ENCODE measurements around the gene BAHD1. TPM values are rescaled to one million over a fixed set of nuclear protein-coding genes. Genes with fewer than 3 reads are reported as not detected.

BAHD1 gene
- total RNA-seq, 2 donors from 2014 or later: 14.5 to 14.8 TPM

DNA sequence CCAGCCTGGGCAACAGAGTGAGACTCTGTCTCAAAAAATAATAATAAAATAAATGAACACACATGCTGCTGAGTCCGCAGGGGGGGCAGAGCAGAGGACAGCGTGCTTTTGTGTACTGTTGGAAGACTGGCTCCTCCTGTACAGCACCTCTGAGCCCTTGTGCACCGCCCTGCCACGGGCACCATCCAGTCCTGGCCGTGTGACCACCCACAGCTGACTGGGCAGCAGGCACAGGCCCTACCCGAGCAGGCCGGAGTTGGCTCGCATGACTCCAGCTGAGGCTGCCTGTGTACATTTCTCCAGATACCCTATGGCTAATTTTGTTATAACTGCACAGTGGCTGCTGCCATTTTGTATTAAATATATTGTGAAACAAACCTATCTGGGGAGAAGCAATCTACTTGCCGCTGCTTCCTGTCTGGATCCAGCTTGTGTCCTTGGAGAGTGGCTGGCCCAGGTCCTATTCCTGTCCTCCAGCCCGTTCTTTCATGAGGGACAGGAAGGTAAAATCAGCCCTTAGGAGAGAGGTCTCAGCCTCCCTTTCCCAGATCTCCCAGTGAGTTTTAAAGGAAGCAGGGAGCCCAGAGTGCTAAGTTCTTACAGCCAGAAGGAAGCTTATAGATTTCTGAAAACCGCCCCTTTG, 20.6 kb upstream of the BAHD1 start:
- intact Hi-C loops (cut with DNase I): loop anchor here (2.0 to 10.0 kb wide), 6 partner anchors 51 to 205 kb away; partner anchors contain the start of genes ANKRD63 (in 1 of the 2), CCDC9B (in 1 of the 2) and INAFM2 (in 1 of the 2)
- DNase-seq (no peak), ATAC-seq (peak; percentile 35 to 53)

DNA sequence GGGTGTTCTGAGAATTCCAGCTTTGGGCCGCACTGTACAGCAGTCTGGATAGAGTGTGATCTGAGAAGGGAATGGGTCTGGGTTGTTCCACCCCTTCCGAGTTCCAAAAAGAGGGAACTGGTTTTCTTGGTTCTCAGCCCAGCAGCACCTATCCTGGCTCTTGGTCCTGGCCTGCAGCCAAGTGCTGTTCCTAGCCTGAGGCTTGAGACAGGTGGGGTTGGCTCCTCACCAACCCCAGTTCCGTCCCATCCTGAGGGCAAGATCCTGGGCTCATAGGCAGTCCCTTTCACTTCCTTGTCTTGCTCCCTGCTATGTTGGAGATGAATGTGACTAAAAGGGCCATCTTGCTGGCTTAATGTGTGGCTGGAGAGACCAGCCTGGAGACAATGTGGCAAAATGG, 20.0 kb upstream of the BAHD1 start:
- DNase-seq: no peak

GRCh38 chr15:40421246-40422157, 19.3 kb upstream of the BAHD1 start:
- intact Hi-C loops (cut with DNase I): loop anchor here (2.0 to 10.0 kb wide), 6 partner anchors 53 to 207 kb away; partner anchors contain the start of genes ANKRD63 (in 1 of the 2), CCDC9B (in 1 of the 2) and INAFM2 (in 1 of the 2)
- DNase-seq: peak; percentile 83
- peak; percentile 91 to 93 for ATAC-seq

More for the DNA sequence above, 20.0 kb upstream of the BAHD1 start:
- peak; percentile 16 to 20 for ATAC-seq
- intact Hi-C loops (cut with DNase I): loop anchor here (2.0 to 10.0 kb wide), 6 partner anchors 52 to 206 kb away; partner anchors contain the start of genes ANKRD63 (in 1 of the 2), CCDC9B (in 1 of the 2) and INAFM2 (in 1 of the 2)

DNA sequence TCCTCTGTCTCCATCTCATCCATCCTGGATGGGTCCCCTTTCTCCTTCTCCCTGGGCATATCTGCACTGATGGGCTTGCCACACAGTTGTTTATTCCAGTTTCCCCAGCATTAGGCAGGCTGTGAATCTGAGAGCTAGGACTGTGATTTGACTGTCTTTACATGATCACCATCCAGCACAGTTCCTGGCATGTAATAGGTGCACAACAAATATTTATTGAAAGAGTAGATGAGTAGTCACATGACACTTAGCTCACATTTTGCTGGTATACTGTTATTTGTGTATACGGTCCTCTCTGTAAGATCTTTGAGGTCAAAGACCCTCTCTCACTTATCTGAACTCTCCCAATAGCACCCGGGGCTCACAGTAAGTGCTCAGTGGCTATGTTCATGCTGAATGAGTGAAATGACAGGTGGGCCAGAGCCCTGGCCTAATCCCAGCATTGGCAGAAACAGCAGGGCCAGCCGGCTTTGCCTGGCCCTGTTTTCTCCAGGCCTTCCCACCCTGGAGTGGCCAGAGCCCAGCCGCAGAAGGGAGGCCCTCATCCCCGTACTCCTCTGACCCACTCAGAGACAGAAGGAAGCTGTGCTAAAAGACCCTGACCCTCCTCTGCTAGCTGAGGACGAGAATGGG, 16.2 kb upstream of the BAHD1 start:
- no peak for DNase-seq
- ATAC-seq: no peak
- intact Hi-C loops (cut with DNase I): loop anchor here (5.0 to 10.0 kb wide), 5 partner anchors 82 to 210 kb away; partner anchors contain the start of genes ANKRD63 (in 1 of the 2), CCDC9B (in 1 of the 2) and INAFM2 (in 1 of the 2)

DNA sequence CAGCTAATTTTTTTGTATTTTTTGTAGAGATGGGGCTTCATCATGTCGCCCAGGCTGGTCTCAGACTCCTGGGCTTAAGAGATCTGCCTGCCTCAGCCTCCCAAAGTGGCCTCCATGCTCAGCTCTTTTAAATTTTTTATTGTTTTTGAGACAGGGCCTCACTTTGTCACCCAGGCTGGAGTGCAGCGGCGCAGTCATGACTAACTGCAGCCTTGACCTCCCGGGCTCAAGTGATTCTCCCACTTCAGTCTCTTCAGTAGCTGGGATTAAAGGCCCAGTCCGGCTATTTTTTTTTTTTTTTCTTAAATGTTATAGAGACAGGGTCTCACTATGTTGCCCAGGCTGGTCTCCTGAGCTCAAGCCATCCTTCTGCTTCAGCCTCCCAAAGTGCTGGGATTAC, 15.1 kb upstream of the BAHD1 start:
- DNase-seq (no peak), ATAC-seq (no peak)
- intact Hi-C loops (cut with DNase I): loop anchor here in 1 of 2 donors (10.0 kb wide), 1 partner anchor 211 kb away; no protein-coding TSS in a partner anchor

- no peak for DNase-seq
- no peak for ATAC-seq
- intact Hi-C loops (cut with DNase I): loop anchor here in 1 of 2 donors (10.0 kb wide), 1 partner anchor 212 kb away; no protein-coding TSS in a partner anchor
Measured at GRCh38 chr15:40427188-40427587, 13.6 kb upstream of the BAHD1 start.

DNA sequence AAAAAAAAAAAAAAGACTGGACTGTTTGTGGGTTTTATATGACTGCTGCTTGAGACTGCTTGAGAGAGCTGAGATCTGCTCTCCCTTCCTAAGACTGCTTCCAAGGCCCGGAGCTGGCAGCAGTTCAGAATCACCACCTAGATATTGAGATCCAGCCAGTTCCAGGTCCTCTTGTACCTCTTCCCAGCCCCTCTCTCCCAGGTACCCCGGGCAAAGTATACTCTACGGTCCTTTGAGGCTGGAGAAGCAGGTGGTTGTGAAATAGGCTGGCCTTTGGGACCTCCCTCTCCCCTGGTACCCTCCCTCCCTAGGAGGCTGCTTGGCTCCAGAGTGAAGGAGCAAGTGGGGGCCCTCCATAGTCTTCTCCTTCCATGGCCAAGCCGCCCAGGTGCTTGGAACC, 12.6 kb upstream of the BAHD1 start:
- DNase-seq (no peak), ATAC-seq (no peak)
- intact Hi-C loops (cut with DNase I): loop anchor here in 1 of 2 donors (10.0 kb wide), 1 partner anchor 213 kb away; no protein-coding TSS in a partner anchor

DNA sequence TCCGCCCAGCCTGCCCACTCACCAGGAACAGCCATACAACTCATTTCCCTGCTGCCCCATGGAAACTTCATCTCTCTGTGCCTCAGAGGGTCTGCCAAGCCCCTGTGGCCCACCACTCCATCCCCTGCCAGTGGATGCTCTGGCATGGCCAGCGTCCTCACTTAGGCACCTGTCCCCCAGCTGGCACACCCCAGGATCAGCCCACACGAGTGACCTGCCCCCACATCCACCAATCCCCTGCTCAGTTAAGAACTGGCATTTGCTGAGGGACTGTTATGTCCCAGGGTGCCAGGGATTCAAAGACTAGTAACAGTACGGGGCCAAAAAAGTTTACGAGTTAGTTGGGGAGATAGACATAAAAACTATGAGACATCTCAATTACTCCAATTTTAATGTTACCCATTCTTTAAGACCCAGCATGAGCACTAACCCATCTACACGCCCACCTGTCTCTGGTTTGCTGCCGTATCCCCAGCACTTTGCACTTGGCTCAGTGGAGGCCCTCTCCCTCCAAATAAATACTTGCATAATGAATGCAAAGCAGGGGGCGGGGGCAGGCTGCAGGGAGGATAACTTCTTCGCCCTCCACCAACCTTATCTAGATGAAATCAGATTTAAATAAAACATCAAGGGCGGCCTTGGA, 11.6 kb upstream of the BAHD1 start:
- DNase-seq: no peak
- intact Hi-C loops (cut with DNase I): loop anchor here in 1 of 2 donors (10.0 kb wide), 1 partner anchor 214 kb away; no protein-coding TSS in a partner anchor
- no peak for ATAC-seq

DNA sequence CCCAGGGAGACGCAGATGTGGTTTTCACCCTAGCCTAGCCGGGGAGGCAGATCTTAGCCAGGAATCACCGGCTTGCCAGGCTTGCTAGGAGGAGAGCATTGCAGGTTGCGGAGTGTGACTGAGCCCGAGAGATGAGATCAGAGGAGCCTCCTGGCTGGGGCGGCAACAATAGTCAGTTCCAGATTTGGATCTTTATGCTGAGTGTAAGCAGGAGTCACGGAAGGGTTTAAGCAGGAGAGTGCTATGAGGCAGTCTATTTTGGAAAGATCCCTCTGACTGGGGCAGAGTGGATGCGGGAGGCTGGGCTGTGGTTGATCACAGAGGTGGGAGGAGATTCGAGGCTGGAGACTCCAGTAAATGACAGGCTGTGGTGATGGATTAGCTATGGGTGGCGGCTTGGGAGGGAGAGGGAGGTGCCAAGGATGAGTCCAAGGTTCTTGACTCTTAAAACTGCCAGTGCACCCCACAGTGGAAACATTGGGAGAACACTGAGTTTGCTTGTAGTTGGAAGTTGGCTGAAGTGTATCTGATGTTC, 10.4 kb upstream of the BAHD1 start:
- intact Hi-C loops (cut with DNase I): no loop called here
- ATAC-seq: peak in 1 of 2 donors; percentile 37
- no peak for DNase-seq

GRCh38 chr15:40435023-40435709, 5.6 kb upstream of the BAHD1 start:
- intact Hi-C loops (cut with DNase I): no loop called here
- no peak for DNase-seq
- no peak for ATAC-seq

DNA sequence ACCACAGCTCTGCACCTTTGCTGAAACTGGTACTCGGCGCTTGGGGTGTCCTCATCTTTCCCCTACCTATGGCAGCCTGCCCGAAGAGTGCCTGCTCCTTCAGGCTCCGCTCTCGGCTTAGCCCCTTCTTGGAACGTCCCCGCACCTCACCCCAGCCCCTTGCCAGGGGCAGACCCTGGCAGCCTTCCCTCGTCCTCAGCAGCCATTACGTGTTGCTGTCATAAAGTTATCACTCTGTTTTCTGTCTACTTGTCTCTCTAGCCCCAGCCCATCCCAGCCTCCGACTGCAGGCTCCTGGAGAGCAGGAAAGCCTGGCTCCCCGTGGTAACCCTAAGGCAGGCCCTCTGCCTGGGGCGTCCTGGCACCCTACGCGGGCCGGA, 5.1 kb upstream of the BAHD1 start:
- DNase-seq (no peak), ATAC-seq (no peak)
- intact Hi-C loops (cut with DNase I): no loop called here

- DNase-seq: no peak
- peak in 1 of 2 donors; percentile 1 for ATAC-seq
- intact Hi-C loops (cut with DNase I): no loop called here
Measured at GRCh38 chr15:40436116-40436891, 4.4 kb upstream of the BAHD1 start.

GRCh38 chr15:40436892-40437751, 3.6 kb upstream of the BAHD1 start:
- no peak for ATAC-seq
- no peak for DNase-seq
- intact Hi-C loops (cut with DNase I): no loop called here

- no peak for ATAC-seq
- DNase-seq: no peak
- intact Hi-C loops (cut with DNase I): no loop called here
Measured at GRCh38 chr15:40437752-40438687, 2.7 kb upstream of the BAHD1 start.

DNA sequence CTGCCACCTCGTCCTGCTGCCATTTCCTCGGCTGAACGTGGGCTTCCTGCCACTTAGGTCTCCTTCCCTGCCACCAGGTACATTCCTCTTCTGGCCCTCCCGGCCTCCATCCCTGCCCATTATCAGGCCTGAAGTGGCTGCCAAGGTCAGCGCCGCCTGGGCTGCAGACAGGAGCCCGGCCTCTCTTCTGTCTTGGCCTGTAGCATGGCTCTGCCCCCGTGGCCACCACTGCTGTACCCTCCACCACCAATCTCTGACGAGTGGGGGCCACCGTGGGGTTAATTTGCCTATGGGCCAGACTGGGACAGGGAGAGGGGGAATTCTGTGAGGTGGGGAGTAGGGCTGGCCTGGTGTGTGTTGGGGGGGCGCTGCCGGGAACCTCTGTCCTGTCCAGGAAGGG, 2.0 kb upstream of the BAHD1 start:
- no peak for ATAC-seq
- DNase-seq: no peak
- intact Hi-C loops (cut with DNase I): no loop called here

Data from left cardiac atrium (tissue), 4 donors.